Kidney (tissue), 14 donors: ENCODE results near the gene HBZ. TPM values are rescaled to one million over a fixed set of nuclear protein-coding genes. Genes with fewer than 3 reads are reported as not detected.

ENCODE experiments used
- DNase-seq, 5 donors: peaks; one replicate each; pipeline ENCODE4 v3.0.0-alpha.2; 2013 to 2020
- FAIRE-seq: peaks from 2 replicates; lab custom pipeline; 2012; peaks lifted over from hg19 to GRCh38; lab: Jason Lieb, UNC
- H3K27ac ChIP-seq, 2 donors: one replicate each; pipeline ENCODE4 v1.7.0; 2013; ENCODE audit warnings: low read depth in 2 of 2, low read length in 2 of 2, inconsistent platforms in 1 of 2
- H3K27me3 ChIP-seq: one replicate; pipeline ENCODE4 v1.7.1; 2013; ENCODE audit warnings: low read length, inconsistent platforms; ENCODE audit not compliant: control insufficient read depth, insufficient read depth
- H3K36me3 ChIP-seq, 3 donors: one replicate each; pipeline versions ENCODE4 v1.7.0 to v1.7.1; 2013; ENCODE audit warnings: low read length in 3 of 3, control low read depth in 1 of 3, inconsistent platforms in 1 of 3; ENCODE audit not compliant: insufficient read depth in 3 of 3, control insufficient read depth in 2 of 3
- H3K4me1 ChIP-seq, 3 donors: one replicate each; pipeline versions ENCODE4 v1.7.0 to v1.7.1; 2013; ENCODE audit warnings: low read length in 3 of 3, inconsistent platforms in 1 of 3, low read depth in 1 of 3; ENCODE audit not compliant: control insufficient read depth in 2 of 3, insufficient read depth in 2 of 3
- H3K4me3 ChIP-seq, 3 donors: one replicate each; pipeline versions ENCODE4 v1.7.0 to v1.8.1; 2013; ENCODE audit warnings: low read length in 3 of 3, control low read depth in 1 of 3, inconsistent platforms in 1 of 3
- H3K9ac ChIP-seq, 3 donors: one replicate each; pipeline versions ENCODE4 v1.7.0 to v1.7.1; 2013; ENCODE audit warnings: low read length in 3 of 3, control low read depth in 1 of 3, inconsistent platforms in 1 of 3
- H3K9me3 ChIP-seq, 3 donors: one replicate each; pipeline versions ENCODE4 v1.7.0 to v1.7.1; 2013; ENCODE audit warnings: low read length in 3 of 3, control low read depth in 1 of 3, inconsistent platforms in 1 of 3; ENCODE audit not compliant: control insufficient read depth in 2 of 3, insufficient read depth in 1 of 3
- CTCF ChIP-seq: IDR thresholded peaks from 3 replicates; pipeline ENCODE4 v1.5.1; 2012; ENCODE audit warnings: mild to moderate bottlenecking, moderate library complexity, borderline replicate concordance; ENCODE audit not compliant: insufficient read depth; ENCODE audit errors: extremely low read depth
- intact Hi-C: fragments of 100-400 bp; cut with DNase I; formaldehyde crosslinking; loops from one replicate; pipeline ENCODE4 v1.11.1; 2022
- polyA plus RNA-seq: library from polyadenylated mRNA; stranded (reverse); fragments of 350-450 nt; fragmentation: Illumina TruSeq; extraction: RNeasy Lipid Tissue Mini Kit (QIAGEN cat#74804); gene quantifications from one replicate; pipeline ENCODE4 v1.2.3, GENCODE V29; 2014; ENCODE audit warnings: low read depth, low replicate concordance; ENCODE audit not compliant: insufficient read depth
- total RNA-seq: library from RNA; stranded (reverse); fragmentation: NEBNext Ultra II Directional; extraction: Animal tissue kit (Norgen Biotek cat#: 25700); gene quantifications from one replicate; pipeline ENCODE4 v1.2.1, GENCODE V29; 2021
- donor health status: control.
- donor health status: control.
- donor health status: control.
- donor health status: control.
- donor health status: control.
- donor health status: DM: yes; HTN: yes; CAD: no.
- donor health status: Normal renal cell carcinoma (clear cell type).

Gene HBZ
- total and polyA plus RNA-seq, 2 donors from 2014 or later = not detected

GRCh38 chr16:177981-178667 is 25.7 kb downstream of the HBZ start:
- H3K36me3 ChIP-seq = no peaks in the 10 kb centered on the region
- TF ChIP-seq CTCF = no peak
- H3K9ac ChIP-seq = no peak overlapping the region
- H3K4me3 ChIP-seq = no peak overlapping the region
- intact Hi-C loops = no loop called here
- H3K9me3 ChIP-seq = no peaks in the 10 kb centered on the region
- DNase-seq (peak in 1 of 5 donors; percentile 60), FAIRE-seq (no peak)
- H3K27me3 ChIP-seq = peaks cover 27% of the 10 kb centered on the region
- no peak overlapping the region for H3K27ac ChIP-seq
- peaks cover 0 to 3% (median 0%) of the 10 kb centered on the region in 3 donors for H3K4me1 ChIP-seq

GRCh38 chr16:178668-179015 is 26.2 kb downstream of the HBZ start:
- FAIRE-seq = no peak
- TF ChIP-seq CTCF = no peak
- intact Hi-C loops = no loop called here
- no peak overlapping the region for H3K9ac ChIP-seq
- no peaks in the 10 kb centered on the region for H3K9me3 ChIP-seq
- H3K27me3 ChIP-seq = peaks cover 27% of the 10 kb centered on the region
- H3K27ac ChIP-seq = no peak overlapping the region
- peaks cover 0 to 3% (median 0%) of the 10 kb centered on the region in 3 donors for H3K4me1 ChIP-seq
- DNase-seq = no peak
- no peak overlapping the region for H3K4me3 ChIP-seq
- no peaks in the 10 kb centered on the region for H3K36me3 ChIP-seq

DNA sequence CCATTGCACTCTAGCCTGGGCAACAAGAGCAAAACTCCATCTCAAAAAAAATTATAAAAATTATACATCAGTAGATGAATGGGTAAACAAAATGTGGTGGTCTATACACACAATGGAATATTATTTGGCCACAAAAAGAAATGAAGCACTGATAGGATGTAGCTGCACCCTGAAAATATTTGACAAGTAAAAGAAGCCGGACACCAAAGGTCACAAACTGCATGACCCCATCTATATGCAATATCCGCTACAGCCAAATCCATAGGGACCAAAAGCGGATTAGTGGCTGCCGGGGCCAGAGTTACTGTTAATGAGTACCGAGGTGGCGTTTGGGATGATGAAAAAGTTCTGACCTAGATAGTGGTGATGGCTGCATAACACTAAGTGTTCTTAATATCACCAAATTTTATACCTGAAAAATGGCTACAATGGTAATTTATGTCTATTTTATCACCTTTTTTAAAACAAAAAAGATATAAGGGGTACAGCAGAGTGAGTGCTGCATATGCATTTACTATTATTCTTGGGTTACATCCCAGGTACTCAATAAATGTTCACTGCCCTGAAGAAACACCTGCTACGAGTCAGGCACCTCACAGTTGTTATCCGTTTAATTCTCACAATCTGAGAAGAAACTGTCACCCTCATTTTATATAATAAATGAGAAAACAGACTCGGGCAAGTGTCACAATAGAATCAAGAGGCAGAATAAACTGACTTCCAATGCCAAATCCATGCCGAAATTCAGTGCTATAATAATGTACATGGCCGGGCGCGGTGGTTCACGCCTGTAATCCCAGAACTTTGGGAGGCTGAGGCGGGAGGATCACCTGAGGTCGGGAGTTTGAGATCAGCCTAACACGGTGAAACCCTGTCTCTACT is 27.0 kb downstream of the HBZ start:
- intact Hi-C loops = no loop called here
- Histone ChIP-seq H3K27ac (no peak overlapping the region), H3K36me3 (no peaks in the 10 kb centered on the region), H3K27me3 (peaks cover 25% of the 10 kb centered on the region), H3K4me1 (peaks cover 0 to 3% (median 0%) of the 10 kb centered on the region in 3 donors), H3K9ac (no peak overlapping the region), H3K4me3 (no peak overlapping the region), H3K9me3 (no peaks in the 10 kb centered on the region)
- DNase-seq (no peak), FAIRE-seq (no peak)
- TF ChIP-seq CTCF = no peak
